Measurements from ENCODE around the gene NUP35. TPM values are rescaled to one million over a fixed set of nuclear protein-coding genes. Genes with fewer than 3 reads are reported as not detected.

The NUP35 gene
- total and polyA plus RNA-seq, 2 of the 8 experiments (the other 6 are each of a cell fraction or from before 2014, with no cell fraction given): 30.7 to 48.7 TPM

DNA sequence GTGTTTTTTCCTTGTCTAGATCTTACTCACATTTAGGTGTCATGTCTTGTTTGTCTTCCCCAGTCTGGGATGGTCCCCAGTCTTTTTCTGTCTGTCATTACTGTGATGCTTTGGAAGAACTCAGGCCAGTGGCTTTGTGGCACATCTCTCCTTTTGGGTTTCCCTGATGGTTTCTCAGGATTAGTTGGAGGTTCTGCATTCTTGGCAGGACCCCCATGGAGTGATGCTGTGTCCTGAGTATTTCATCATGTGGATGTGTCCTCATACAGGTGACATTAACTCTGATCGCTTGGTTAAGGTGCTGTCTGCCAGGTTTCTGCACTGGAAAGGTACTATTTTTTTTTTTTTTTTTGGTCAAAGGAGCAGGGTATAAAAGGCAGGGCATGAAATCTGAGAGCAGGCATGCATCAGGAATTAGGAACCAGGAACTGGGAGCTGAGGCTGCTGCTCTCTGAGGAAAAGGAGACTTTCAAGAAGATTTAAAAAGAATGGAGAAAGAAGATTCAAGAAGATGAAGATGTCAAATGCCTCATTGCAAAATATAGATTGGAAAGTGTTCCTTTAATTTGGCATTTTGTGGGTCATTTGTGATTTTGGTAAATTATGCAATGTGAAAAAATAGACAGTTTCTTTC lies 85.3 kb downstream of the NUP35 start:
- H3K4ac ChIP-seq (replicated peaks; ENCODE audit: insufficient read length, low read depth, low read length): no peak overlapping the region
- H3K9me3 ChIP-seq (ENCODE audit: insufficient read depth in 2 of 2, low read depth in 1 of 2, low read length in 1 of 2): no peaks in the 10 kb centered on the region
- H2AK5ac ChIP-seq (ENCODE audit: low read depth, low read length): no peak overlapping the region
- H4K91ac ChIP-seq (replicated peaks; ENCODE audit: insufficient read length, low read length): no peak overlapping the region
- no peak overlapping the region for H3K56ac ChIP-seq (replicated peaks; ENCODE audit: insufficient read length, low read depth, low read length)
- H4K5ac ChIP-seq (ENCODE audit: insufficient read length, low read depth, low read length): no peak overlapping the region
- H3K27me3 ChIP-seq (replicated peaks in 1 of 4; ENCODE audit: control insufficient read depth in 3 of 4, extremely low read depth in 1 of 4, insufficient read depth in 3 of 4, low read length in 3 of 4): no peaks in the 10 kb centered on the region
- no peak overlapping the region for H3K18ac ChIP-seq (ENCODE audit: extremely low read depth, low read length)
- H2AFZ ChIP-seq (ENCODE audit: low read length): no peak overlapping the region
- WGBS, 2 experiments (ENCODE audit: extremely low coverage in 1 of 2, insufficient coverage in 1 of 2, insufficient read length in 1 of 2, insufficient replicate concordance in 2 of 2, low coverage in 1 of 2, low lambda C conversion rate in 2 of 2, missing lambda C conversion rate in 1 of 2): 80% methylated on average over 1 of the region's 1 CpG; no CpG with 5 or more reads in 1 of the 2 experiments
- no peak overlapping the region for H4K8ac ChIP-seq (ENCODE audit: extremely low read depth, insufficient read depth, low read length)
- TF ChIP-seq, protein P1, sequence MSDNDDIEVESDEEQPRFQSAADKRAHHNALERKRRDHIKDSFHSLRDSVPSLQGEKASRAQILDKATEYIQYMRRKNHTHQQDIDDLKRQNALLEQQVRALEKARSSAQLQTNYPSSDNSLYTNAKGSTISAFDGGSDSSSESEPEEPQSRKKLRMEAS (IDR thresholded peaks at IDR 0.05): no peak
- TF ChIP-seq CEBPB (IDR thresholded peaks at IDR 0.05; ENCODE audit: low read depth, low read length): 0 out of 2 replicates have a peak, but pooled peaks have one; percentile 9
- peak; percentile 56; the same call in 1 of the 2 replicates for TF ChIP-seq TEAD4 (IDR thresholded peaks at IDR 0.05; ENCODE audit: low read depth, low read length)
- TF ChIP-seq ASH2L (IDR thresholded peaks at IDR 0.05; ENCODE audit: low read length): no peak
- H2BK15ac ChIP-seq (ENCODE audit: low read length): no peak overlapping the region
- POLR2A ChIA-PET (ENCODE audit: partially characterized antibody): interaction anchor here (0.7 kb wide), 1 partner anchor 130 kb away, joined by 3 read pairs; no protein-coding TSS in a partner anchor
- no peaks in the 10 kb centered on the region for H3K23me2 ChIP-seq (ENCODE audit: low read depth, low read length)
- no peak overlapping the region for H3K14ac ChIP-seq (ENCODE audit: insufficient read length)
- H4K20me1 ChIP-seq (replicated peaks in 1 of 2; ENCODE audit: control insufficient read depth in 1 of 2, insufficient read depth in 2 of 2, low read length in 2 of 2): peaks cover 0 to 2% of the 10 kb centered on the region in 2 experiments
- no peak overlapping the region for H3K27ac ChIP-seq (ENCODE audit: low read depth, low read length)
- DNase-seq (ENCODE audit: low read depth in 1 of 2, low spot score in 2 of 2) (no peak), FAIRE-seq (peak; percentile 13)
- H3K79me2 ChIP-seq (ENCODE audit: control insufficient read depth in 1 of 2, insufficient read depth in 2 of 2, low read length in 2 of 2): no peaks in the 10 kb centered on the region
- H3K36me3 ChIP-seq (ENCODE audit: control insufficient read depth in 2 of 4, insufficient read depth in 4 of 4, low read length in 3 of 4): no peaks in the 10 kb centered on the region
- H2BK20ac ChIP-seq (ENCODE audit: low read length): no peak overlapping the region
- H3K4me1 ChIP-seq (replicated peaks in 1 of 4; ENCODE audit: control insufficient read depth in 3 of 4, insufficient read depth in 4 of 4, low read length in 3 of 4): no peaks in the 10 kb centered on the region; a peak in 1 of 7 replicates
- H3K79me1 ChIP-seq (ENCODE audit: low read depth, low read length): no peaks in the 10 kb centered on the region
- H2BK5ac ChIP-seq (ENCODE audit: low read depth, low read length): no peak overlapping the region
- no peak overlapping the region for H3K4me3 ChIP-seq (ENCODE audit: extremely low read depth in 1 of 4, insufficient read depth in 2 of 4, low read depth in 3 of 4, low read length in 4 of 4)
- no peak overlapping the region for H3K4me2 ChIP-seq (ENCODE audit: insufficient read depth in 1 of 2, low read depth in 2 of 2, low read length in 2 of 2)
- no peak overlapping the region for H2BK120ac ChIP-seq (replicated peaks; ENCODE audit: low read depth, low read length)
- no peak overlapping the region for H3K9ac ChIP-seq (replicated peaks in 1 of 4; ENCODE audit: extremely low read depth in 1 of 4, low read depth in 3 of 4, low read length in 3 of 4)
- no peak overlapping the region for H2BK12ac ChIP-seq (ENCODE audit: low read depth, low read length)
- no peak overlapping the region for H3K23ac ChIP-seq (ENCODE audit: insufficient read length)
- CTCF ChIA-PET (ENCODE audit: partially characterized antibody): no interaction called here

Data from H1 (cell line).